NCI-H1105 treated with DMSO at 0.1 percent for 48 hours (cell line): ENCODE measurements around the gene ZDHHC3.
"Not testable (repeated sequence)": the region's sequence is repeated elsewhere in the genome, so short reads cannot be mapped to it uniquely, and the experiment has no call there.

Experiments
- DNase-seq: peaks from one replicate; lab custom pipeline; 2025; lab: John Stamatoyannopoulos, UW

Gene ZDHHC3

DNA sequence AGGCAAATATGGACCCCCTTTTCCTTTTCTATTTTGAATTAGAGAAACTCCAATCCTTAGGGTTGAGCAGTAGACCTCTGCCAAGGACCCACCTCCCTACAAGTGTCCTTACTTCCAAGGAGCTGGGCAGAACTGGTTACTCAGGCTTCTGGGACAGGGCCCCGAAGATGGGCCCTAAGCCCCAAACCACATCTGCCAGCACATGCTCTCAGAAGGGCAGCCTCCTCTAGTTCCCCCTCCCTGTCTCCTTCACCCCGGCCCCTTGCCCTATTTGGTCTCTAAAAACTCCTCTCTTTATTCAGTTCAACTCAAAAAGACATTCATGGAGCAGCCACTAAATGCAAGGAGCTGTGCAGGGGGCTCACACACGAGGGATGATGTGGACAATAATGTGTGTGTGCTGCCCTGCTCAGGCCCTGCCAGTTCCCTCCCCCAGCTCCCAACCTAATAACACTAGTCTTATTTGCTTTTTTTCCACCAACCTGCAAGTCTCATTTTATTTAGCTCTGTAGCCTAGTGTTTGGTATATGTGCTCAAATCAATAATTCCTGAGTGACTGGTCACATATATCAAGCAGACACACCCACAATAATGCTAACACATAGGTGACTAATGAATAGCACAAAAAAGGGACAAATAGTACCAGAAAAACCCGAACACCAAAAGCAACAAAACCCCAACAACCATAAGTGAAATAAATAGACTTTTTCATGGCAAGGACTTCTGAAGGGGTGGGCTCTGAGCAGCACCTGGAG lies 12.2 kb downstream of the ZDHHC3 start:
- DNase-seq: no peak

- no peak for DNase-seq
Measured at GRCh38 chr3:44962621-44963393, 13.2 kb downstream of the ZDHHC3 start.

DNA sequence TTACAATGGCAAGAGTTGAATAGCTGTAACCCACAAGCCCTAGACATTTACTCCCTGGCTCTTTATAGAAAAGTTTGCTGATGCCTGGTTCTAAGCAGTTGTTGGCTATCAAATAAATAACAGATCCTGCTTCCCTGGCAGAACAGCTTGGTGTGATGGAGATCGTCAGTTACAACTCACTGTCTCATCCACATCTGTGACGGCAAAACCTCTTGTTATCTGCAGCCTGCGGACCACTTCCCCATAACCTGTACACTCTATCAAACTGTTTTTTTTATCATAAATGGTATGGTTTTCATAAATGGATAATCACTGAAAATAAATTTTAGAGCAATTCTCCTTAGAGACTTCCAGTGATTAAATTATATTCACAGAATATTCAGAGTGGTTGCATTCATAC lies 14.1 kb downstream of the ZDHHC3 start:
- DNase-seq: no peak

DNA sequence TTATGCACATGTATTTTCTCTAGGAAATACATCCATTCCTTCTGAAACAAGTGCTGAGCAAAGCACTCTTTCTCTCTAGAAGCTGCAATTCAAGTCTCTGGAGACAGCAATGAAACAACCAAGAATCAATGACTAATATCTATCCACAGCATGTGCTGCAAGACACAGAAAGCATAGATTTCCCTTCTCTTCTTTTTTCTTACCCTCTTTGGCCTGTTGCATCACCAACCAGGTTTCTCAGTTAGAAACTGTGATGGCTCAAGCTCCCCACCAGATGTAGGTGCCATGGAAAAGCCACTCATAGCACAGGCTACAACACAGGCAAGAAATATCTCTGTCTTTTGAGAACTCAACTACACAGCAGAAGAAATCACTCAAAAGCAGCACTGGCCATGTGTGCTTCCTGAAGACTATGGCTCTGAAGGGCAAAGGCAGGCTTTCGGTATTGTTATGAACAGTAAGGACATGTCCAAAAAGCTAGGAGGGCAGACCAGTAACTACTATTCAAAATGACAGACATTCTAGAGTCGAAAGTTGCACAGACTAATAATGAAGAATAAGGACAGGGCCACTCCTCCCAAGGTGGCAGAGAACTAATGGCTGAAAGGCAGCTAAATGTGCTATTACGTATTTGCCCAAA lies 15.5 kb downstream of the ZDHHC3 start:
- DNase-seq: no peak

- DNase-seq: no peak
Measured at GRCh38 chr3:44958386-44958785, 17.6 kb downstream of the ZDHHC3 start.

DNA sequence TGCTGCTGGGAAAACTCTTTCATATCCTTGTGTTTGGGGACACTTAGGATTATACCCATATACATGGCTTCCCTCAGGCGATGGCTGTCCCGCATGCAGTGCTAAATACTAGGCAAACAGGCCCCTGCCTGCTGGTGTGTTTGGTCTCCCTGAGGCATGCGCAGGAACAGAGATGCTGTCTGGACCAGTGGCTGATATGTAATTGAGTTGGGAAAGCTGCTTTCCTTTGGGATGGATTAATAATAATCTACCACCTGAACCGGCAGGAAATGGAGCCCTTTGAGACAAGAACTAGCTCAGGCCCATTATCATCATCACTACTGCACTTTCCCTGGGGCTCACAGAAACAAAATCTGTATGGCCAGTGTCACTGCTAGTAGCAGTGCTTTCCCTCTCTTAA lies 18.0 kb downstream of the ZDHHC3 start:
- no peak for DNase-seq

DNA sequence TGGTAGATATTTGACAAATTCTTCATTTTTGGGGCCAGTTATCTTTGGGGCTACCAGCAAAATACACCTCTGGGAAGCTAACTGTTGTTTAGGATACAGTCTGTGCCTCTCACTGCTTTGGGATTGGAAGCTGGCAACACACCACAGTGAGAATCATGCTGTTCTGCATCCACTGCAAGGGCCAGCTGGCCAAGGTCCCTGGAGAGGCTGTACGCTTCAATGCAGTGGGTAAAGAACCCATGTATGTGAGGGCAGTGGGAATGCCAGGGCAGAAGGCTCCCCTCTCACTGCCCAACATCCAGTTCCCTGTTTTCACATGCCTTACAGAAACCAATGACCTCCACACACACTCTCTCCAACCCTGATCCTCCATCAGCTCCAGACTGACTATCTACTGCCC lies 20.1 kb downstream of the ZDHHC3 start:
- DNase-seq: no peak

DNA sequence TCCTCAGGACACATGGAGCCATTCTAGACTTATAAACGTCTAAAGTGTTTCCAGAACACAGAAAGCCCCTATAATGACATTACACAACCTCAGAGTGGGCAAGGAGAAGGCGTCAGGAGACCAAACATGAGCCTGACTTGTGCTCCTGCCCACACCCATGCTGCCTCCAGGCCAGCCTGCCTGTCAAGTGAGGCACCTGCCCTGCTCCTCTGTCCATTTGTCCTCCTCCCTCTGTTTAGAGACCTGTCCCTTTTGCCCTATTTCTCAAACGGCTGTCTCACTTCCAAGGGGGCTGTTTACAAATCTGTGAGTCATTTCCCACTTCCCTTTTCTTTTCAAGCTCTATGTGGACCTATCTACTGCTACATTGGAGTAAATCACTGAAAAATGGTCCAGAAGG lies 21.0 kb downstream of the ZDHHC3 start:
- no peak for DNase-seq

DNA sequence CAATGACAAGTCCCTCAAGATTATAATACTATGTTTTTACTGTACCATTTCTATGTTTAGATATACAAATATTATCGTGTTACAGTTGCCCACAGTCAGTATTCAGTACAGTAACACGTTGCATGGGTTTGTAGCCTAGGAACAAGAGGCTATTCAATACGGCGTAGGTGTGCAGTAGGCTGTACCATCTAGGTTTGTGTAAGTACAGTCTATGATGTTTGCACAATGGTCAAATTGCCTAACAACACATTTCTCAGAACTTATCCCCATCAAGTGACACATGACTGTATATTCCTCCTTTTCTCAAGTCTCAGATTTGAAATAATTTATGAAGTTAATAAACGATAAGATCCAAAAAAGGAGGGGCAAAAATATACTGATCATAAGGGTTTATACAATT lies 21.7 kb downstream of the ZDHHC3 start:
- no peak for DNase-seq

DNA sequence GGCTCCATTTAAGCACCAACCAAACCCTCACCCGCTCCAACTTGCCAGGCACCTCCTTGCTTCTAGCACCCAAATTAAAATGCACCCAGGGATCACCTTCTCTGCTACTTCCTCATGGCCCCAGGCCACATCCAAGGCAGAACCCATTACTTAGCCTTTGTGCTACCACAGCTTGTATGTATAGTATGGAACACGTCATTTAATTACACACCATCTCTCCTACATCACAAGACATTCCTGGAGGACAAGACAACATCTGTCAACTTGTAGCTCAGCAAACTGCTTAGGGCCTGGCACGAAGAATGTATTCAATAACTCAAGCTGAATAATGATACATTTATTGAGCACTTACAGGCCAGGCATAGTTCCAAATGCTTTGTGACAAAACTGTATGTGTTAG lies 23.3 kb downstream of the ZDHHC3 start:
- DNase-seq: no peak

DNA sequence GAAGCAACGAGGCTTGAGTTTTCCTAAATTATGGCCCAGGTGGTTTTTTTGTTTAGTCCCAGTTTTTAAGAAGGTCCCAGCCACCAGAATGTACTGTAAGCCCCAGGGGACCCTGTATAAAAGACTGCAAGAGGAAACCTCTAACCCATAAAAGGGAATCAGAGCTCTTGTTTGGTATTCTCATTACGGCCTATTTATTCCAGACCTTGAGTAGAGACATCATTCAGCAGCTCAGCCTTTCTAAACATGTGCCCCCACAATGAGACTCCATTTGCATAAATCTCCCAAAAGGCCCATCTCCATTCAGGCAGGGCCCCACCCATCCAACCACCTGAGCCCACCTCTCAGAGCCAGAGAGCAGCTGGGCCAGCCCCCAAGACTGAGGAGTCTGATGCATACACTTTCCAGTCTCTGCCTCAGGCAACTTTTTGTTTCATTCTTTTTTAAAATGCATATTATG lies 25.7 kb downstream of the ZDHHC3 start:
- DNase-seq: no peak

DNA sequence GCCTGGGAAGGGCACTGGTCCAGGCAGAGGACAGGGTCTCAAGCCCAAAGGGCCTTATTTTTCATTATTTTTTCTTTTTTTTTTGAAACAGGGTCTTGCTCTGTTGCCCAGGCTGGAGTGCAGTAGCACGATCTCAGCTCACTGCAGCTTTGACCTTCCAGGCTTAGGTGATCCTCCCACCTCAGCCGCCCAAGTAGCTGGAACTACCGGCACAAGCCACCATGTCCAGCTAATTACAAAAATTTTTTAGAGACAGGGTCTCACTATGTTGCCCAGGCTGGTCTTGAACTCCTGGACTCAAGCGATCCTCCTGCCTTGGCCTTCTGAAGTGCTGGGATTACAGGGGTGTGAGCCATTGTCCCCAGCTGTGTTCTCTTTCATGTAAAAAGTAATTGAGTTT lies 26.2 kb downstream of the ZDHHC3 start:
- not testable (repeated sequence) for DNase-seq

DNA sequence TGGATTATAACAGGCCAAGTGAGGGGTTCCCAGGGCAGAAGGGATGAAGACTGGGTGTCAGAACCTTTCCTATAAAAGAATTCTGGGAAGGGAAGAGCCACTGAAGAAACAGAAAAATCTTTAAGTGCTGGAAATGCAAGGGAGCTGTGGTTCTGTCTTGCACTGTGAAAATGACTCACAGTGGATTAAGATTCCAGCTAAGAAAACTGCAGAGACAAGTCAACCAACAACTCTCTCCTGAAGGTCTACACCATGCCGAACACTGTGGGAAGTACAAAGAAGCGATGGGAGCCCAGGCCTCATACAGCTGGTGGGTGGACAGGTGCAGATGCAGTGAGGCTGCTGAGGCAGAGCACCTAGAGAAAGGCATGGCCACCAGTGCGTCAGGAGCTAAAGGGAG lies 27.7 kb downstream of the ZDHHC3 start:
- DNase-seq: no peak

DNA sequence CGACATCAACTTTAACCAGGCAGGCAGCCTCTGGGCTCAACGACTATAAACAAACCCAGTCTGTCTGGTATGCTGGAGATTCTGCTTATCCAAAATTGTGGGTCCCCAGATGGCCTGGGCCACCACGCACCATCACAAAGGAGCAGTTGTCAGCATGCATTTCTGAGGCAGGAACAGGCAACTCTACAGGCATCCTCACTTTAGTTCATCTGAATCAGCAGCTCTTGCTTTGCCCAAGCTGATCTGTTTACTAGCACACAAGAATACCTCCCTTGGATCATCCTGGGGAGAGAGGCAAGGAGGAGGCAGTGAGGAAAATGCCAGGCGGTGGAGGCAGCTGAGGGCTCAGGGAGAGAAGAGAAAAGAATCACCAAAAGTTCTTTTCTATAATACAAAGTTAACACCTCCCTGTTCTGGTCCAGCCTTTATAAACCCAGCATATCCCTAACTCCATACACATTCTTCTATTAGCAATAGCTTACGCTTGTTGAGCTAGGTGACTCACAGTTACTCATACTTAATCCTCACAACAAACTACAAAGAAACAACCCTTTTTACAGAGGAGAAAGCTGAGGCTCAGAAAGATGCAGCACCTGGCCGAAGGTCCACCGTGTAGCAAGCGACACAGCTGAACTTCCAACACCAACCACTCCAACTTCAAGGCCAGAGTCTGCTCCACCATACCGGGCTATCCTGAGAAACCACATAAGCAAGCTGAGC lies 33.6 kb downstream of the ZDHHC3 start:
- DNase-seq: no peak

- DNase-seq: no peak
Measured at GRCh38 chr3:44939581-44940036, 36.4 kb downstream of the ZDHHC3 start.

DNA sequence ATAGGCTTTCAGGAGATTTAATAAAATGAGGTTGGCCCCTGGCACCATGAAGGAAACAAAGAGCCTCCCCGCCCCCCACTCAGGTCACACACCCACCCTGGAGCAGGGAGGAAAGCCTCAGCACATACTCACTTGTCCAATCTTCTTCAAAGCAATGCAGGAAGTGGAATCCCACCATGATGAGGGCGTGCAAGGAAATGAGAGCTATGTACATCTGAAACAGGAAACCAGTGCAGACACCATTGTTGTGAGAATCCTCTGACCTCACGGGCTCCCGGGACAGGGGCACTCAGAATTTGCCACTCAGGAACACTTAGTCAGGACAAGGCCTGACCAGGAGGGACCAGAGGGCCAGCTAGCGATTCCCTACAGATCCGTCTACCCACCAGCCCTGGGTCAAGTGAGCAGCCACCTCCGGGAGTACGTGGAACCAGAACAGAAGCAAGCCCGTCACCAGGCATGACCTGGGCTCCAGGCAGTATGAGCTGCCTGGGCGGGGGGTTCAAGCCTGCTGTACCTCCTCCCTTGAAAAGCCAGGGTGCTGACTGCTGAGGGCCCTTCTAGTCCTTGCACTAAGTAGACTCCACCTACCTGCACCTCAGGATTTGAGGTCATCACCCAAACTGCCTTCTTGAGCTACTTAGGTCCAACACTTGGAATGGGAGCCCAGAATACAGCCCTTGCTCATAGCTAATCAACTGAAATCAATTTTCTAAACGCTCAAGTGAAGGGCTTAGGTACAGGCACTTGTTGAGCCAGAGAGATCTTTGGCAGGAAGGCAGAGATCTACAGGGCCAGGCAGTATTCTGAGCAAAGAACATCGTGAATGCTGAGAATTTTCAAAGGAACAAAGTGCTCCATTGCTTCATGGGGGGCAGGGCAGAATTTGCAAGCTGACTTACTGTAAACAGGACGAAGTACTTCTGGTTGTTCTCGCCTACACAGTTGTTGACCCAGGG lies 42.7 kb downstream of the ZDHHC3 start:
- DNase-seq: no peak

GRCh38 chr3:44932271-44932670 lies 43.7 kb downstream of the ZDHHC3 start:
- DNase-seq: no peak

DNA sequence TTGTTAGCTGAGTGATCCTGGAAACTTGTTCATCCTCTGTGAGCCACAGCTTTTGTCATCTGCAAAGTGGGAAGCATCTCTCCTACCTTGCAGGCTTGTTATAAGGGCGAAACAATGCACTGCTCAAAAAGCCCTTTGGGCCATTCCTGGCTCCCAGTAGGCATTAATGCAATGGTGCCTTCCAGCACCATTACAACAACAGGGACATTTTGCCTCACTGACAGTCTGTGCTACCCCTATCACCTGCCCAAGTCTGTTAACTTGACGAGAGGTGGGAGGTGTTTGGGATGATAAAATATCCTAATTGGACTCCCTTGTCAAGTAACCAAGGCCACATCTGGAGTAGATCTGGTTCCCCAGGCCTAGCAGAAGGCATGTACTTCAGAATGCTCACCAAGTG lies 44.2 kb downstream of the ZDHHC3 start:
- DNase-seq: no peak

DNA sequence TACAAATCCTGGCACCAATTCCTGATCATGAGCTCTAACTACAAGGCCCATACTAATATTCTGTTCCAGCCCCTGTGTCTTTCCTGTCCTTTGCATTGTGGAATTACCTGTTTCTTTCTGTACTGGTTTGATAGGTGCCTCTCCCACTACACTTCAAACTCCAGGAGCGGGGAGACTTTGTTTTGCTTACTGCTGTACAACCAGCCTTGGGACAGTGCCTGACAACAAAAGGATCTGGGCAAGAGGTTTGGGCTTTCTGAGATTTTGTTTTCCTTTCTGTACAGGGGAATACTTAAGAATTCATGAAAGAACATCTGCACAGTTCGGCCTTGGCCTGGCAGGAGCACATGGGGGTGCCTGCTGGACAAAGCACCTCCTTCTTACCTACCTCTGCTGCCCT lies 45.1 kb downstream of the ZDHHC3 start:
- DNase-seq: no peak

DNA sequence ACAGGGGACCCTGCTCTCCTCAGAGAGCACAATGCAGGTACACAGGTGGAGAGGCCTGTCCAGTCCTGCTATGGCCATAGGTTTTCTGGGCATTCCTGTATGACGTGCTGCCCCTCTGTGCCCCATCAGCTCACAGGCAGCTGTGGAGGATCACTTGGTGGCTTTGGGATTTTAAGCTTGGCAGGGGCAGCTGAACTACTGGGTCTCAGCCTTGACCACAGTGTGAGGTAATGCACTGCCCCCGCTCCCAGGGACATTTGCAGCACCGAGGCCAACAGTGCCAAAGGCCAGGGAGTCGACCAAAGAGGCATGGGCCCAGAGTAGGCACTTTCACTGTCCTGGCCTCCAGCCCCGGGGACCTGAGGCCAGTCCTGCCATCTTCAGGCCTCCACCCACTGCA lies 46.2 kb downstream of the ZDHHC3 start:
- no peak for DNase-seq

DNA sequence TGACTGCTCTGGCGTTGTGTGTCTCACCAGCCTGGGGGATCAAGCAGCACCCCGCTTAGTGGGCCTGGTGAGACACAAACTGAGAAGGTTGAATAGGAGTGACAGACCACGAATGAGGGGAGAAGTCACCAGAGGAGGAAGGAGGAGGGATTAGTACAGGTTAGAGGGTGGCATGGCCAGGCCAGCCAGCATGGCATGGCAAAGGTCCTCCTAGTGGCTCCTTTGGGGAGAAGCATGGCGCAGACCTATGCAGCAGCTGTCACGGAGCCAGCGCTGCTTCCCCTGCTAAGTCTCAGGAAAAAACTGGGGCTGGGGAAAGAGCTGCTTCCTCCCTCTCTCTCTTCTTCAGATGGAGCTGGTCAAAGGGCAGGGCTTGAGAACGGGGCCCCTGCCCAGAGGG lies 48.6 kb downstream of the ZDHHC3 start:
- no peak for DNase-seq
